Anterior cingulate cortex (tissue), 58 donors: ENCODE measurements around the gene ALDH6A1.
A peak's percentile ranks its signal among the peaks of the same experiment; 100 is the strongest.

Source experiments
- DNase-seq, 58 donors: peaks; one replicate each; lab custom pipeline; 2025; lab: John Stamatoyannopoulos, UW

ALDH6A1 gene

DNA sequence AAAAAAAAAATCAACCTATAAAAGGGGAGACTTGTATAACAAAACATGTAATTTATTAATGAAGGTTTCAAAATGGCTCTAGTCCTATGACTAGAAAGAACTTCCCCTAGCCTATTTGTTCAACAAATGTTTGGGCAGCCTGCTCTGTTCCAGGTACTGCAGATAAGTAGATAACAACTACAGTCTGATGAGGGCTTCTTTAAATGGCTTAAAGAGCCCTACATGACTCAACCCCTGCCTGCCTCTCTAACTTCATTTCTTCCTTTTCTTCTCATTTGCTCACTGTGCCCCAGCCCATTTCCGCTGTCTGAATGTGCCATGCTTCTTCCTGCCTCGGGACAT lies 21.5 kb downstream of the ALDH6A1 start:
- DNase-seq, result no peak

DNA sequence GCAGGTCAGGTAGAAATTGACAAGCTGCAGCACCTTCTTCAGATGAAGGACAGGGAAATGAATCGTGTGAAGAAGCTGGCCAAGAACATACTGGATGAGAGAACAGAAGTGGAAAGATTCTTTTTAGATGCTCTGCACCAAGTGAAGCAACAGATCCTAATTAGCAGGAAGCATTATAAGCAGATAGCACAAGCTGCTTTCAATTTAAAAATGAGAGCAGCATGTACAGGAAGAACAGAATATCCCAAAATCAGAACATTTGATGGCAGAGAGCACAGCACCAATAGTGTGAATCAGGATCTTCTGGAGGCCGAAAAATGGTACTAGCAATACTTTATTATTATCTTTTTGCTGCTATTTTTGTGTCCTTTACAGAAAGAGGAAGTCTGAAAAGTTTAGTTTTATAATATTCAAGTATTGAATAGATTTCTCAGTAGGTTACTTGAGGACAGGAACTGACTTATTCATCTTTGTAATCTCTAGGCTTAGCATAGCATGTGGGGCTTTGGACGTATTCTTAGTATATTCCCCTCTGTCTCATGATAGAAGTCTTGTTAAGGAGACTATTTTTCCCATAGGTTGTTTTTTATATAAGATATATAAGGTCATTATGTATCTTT lies 34.3 kb downstream of the ALDH6A1 start:
- DNase-seq, result peak in 3 of 58 donors; percentile 2 to 24 (median 18)

DNA sequence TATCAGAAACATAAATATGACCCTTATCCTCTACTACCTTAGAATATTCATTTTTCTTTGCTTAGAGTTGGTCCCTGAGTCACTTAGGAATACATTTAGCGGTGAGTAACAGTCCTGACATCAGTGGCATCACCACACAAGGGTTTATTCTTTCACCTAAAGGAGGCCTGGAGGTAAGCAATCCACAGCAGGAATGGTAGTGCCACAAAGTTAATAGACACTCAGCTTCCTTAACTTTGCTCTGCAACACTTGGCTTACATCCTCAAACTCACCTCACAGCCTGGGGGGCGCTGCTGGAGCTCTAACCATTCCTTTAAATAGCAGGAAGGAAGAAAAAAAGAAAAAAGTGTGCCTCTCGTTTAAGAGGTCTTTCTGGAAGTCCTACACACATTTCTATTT lies 36.0 kb downstream of the ALDH6A1 start:
- no peak for DNase-seq

DNA sequence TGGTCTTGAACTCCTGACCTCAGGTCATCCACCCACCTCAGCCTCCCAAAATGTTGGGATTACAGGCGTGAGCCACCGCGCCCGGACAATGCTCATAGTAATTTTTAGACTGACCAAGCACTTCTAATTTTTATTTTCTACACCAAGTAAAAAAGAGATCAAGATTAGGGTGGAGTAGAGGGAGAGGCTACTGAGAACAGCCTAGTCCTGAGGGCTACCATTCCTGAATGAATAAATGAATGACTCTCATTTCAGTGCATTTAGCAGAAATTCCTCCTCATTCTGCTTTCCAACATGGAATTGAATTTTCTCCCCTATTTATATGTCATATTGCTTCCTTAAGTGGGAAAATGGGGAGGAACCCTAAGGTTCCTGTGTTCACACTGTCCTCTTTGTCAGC lies 38.7 kb downstream of the ALDH6A1 start:
- DNase-seq, result no peak

DNA sequence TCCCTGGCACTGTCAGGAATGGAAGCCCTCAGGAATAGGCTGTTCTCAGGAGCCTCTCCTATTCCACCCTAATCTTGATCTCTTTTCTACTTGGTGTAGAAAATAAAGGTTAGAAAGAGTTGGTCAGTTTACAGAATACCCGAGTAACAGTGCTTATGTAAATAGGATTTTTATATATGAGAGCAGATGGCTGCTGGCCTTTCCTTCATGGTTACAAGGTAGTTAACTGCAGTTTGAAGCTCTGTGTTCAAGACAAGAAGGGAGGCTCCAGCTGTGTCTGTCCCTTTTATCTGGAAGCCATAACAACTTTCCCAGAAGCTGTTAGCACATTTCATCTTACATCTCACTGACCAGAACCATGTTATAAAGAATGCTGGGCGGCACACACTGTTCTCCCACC lies 42.0 kb downstream of the ALDH6A1 start:
- no peak for DNase-seq

DNA sequence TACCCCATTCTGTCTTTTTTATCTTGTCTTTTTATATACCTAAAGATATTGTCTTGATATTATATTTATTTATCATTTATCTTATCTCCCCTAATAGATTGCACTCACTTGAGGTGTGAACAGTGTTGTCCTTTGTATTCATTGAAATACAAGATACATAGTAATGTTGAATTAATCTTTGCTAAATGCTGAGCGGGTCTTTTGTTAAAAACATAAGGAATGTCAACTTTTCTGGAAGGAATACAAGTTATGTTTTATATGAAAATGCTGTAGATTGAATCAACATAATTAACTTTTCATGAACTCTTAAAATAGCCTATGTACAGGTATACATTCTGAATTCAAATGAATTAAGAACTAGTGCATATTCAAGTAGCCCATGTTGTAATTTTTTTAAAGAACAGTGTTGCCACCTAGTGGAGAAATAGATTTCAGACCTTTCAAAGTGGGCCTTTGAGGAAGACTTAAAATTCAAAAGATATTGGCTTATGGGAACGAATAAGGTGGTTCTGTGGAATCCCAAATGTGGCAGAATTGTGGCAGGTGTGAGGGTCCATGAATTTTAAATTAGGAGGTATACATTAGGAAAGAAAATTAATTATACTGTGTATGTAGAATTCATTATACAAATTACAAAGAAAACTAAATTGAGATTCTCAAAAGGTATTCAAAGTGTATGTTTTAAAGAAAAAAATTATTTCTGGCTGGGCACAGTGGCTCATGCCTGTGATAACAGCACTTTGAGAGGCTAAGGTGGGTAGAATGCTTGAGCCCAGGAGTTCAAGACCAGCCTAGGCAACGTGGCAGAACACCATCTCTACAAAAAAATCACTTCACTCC lies 46.0 kb downstream of the ALDH6A1 start:
- DNase-seq, result peak in 1 of 58 donors; percentile 21

DNA sequence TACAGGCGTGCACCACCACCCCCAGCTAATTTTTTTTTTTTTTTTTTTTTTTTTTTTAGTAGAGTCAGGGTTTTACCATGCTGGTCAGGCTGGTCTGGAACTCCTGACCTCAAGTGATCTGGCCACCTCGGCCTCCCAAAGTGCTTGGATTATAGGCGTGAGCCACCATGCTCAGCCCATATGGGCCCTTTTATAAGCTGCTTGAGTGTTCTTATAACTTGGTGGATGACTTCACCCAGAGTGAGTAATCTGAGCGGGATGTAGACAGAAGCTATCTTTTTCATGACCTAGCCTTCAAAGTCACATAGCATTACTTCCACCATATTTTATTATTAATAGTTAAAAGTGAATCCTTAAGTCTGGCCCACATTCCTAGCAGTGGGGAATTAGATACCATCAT lies 48.7 kb downstream of the ALDH6A1 start:
- DNase-seq, result no peak

DNA sequence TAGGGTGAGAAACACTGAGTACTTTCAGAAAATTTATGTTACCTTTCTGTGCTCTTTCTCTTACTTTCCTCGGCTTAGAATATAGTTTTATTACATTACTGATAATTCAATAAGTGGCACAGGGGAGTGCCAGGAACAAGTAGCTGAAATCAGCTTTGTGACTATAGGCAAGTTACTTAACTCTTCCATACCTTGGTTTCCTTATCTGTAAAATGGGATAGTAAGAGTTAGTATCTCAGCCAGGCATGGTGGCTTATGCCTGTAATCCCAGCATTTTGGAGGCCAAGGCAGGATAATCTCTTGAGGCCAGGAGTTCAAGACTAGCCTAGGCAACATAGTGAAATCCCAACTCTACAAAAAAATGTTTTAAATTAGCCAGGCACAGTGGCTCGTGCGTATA lies 49.7 kb downstream of the ALDH6A1 start:
- no peak for DNase-seq

DNA sequence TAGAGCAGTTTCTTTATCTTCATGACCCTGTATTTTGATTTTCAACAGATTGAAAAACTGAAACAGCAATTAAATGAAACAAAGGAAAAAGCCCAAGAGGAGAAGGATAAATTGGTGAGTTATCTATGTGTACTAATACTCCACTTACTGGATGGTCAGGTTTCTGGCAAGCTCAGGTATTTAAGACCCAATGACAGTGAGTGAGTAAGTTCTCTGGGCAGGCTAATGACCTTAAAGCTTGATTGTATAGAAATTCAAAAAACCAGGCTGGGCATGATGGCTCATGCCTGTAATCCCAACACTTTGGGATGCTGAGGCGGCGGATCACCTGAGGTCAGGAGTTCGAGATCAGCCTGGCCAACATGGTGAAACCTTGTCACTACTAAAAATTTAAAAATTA lies 55.1 kb downstream of the ALDH6A1 start:
- no peak for DNase-seq

DNA sequence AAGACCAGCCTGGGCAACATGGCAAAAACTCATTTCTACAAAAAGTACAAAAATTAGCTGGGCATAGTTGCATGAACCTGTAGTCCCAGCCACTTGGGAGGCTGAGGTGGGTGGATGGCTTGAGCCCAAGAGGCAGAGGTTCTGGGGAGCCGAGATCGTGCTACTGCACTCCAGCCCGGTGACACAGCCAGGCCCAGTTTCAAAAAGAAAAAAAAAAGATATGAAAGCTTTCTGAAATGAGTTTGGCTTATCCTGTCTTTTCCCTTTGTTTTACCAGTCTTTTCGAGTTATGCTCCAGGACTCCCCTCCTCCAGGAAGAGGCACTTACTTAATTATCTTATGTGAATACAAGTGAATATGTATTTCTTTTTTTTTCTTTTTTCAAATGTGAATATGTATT lies 61.9 kb downstream of the ALDH6A1 start:
- DNase-seq, result no peak

DNA sequence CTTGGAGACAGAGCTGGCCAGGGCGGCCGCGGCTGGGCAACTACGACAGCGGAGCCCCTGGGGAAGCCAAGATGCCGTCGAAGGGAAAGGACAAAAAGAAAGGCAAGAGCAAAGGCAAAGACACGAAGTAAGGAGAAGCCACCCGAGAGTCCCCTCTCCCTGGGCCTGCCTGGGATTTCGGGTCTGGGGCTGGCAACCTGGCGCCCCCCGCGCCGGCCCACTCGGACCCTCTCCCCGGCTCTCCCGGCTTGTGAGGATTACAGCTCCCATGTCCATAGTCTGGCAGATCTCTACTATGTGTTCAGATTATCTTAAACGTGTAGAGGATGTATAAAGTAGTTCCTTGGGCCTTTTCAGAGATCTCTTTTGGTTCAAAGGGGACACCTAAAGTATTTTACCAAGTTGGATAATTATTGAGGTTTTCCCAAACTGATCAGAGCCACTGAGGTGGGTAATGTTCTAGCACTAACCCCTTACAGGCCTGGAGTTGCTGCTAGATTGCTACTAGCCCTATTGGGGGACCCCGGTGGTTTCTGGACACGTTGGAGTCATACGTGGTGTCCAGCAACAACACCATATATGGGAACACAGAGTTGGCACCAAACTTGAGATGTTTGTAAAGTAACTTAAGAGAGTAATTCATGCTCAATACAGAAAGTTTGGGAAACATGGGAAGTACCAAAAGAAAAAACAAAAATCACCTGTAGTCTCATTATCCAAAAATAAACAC lies 64.7 kb downstream of the ALDH6A1 start:
- peak in 1 of 58 donors; percentile 23 for DNase-seq

DNA sequence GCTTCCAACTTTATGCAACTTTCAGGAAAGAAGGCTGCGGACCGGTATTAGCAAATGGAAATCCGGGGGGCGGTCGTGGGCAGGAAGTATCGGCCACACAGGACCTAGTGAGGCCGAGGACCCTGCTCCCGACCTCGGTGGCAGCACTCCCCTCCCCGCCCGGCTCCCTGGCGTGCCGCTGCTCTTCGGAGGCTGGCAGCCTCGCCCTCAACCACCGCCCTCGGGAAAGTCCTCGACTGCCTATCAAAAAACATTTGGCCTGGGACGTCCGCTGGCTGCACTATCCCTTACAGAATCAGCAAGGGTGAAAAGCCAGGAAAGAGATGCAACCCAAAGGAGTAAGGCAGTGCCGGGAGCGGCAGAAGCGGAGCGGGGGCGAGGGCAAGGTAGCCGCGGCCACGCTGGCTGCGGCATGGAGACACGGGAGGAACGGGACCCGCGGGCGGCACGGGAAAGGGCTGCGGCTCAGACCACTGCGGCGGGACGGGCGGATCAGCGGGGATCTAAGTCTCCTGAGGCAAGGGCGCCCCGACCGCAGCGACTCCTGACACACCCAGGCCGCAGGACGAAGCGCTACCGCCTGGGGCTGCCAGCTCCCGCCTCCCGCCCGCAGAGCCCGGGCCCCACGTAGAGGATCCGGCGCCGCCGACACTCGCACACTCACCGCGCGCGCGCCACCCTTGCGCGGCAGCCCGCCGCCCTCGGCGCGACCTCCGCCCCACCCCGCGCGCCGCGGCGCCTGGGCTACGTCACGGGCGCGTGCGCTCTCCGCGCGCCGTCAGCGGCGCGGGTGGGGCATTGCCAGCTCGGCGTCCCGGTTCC lies 65.5 kb downstream of the ALDH6A1 start, which contains the start of the genes BBOF1 and ENTPD5:
TSS of gene BBOF1 (plus strand) at position 764 of the 822 bp plus-strand sequence. CDS start 130 bp downstream, outside the sequence.
TSS of gene ENTPD5 (minus strand) at position 703 of the 822 bp plus-strand sequence. CDS start 31,186 bp downstream, outside the sequence.
- peak in 57 of 58 donors; percentile 20 to 90 (median 81) for DNase-seq

DNA sequence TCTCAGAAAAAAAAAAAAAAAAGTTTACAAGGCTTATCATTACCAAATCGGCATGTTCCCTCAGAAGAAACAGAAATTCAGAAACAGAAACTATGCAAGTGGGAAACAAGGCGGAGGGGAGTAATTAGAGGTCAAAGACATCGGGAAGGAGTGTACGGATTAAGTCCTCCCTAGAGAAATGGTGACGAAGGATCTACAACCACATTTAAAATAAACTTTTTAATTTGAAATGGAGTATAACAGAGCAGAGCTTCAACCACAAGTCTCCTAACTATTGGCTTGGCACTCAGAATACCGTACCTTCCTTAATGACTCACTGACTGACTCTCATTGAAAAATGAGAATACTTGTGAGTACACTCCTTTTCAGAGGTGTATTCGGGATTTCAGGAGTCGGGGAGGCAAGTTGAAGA lies 66.1 kb downstream of the ALDH6A1 start:
- DNase-seq, result peak in 1 of 58 donors; percentile 33

DNA sequence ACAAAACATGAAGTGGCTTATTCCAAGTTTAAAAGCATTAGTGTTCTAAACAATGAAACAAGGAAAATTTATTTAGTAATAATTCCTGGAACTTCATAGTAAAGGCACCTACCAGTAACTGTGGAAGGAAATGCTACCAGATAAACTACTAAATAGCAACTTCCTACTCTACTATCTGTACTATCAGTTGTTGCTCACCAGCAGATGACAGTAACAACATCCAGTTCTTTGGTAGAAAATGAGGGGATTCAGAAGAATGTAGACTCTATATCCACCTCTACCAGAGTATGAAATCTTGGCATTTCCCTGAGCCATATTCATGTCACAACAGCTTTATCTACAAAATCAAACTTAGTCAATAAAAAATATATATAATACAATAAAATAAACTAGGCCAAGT lies 68.3 kb downstream of the ALDH6A1 start:
- DNase-seq, result no peak

DNA sequence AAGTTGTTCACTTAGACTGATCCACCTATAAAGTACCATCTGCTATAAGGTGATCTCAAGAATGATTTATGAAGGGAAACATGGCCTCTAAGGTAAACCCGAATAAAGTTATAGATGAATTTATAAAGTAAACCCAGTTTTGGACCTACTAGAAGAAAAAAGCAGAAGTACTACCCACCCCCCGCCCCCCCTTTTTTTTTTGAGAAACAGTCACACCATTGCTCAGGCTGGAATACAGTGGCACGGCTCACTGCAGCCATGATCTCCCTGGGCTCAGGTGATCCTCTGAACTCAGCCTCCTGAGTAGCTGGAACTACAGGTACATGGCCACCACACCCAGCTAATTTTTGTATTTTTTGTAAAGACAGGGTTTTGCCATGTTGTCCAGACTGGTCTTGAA lies 69.1 kb downstream of the ALDH6A1 start:
- no peak for DNase-seq

DNA sequence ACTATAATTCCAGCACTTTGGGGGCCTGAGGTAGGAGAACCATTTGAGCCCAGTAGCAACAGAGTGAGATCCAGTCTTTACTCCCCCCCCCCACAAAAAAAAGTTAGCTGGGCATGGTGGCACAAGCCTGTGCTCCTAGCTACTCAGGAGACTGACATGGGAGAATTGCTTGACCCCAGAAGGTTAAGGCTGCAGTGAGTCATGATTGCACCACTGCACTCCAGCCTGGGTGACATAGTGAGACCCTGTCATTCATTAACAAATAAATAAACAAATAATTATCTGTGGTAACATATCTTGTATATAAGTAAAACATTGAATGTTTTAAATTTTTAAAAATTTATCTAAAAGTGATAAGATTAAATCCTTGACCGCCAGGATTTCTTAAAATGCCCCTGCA lies 70.0 kb downstream of the ALDH6A1 start:
- no peak for DNase-seq

DNA sequence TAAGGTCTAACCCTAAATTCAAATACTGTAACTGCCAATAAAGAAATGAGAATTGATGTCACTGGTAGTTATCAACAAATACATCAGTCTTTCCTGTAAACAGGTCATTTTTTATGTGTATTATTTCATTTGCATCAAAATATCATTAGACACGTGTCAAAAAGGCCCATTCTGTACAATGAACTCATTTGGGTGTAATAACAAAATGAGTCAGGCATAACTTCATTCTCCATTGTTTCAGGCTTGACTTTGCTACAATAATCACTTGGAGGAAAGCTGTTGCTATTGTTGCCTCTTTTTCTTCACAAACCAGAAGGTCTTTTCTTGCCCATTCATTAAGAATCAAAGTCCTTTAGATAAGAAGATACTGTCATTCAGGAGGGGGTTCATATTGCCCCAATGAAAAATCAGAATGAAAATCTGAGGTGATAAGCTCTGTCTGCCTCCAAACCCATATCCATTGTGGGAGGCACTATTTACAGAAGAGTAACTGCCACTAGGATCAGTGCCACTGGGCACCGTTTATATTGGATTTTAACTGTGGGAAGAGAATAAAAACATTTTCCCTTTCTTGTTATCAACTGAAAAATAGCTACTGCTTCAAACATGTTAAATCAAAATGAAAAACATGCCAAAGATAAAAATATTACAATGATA lies 75.3 kb downstream of the ALDH6A1 start:
- DNase-seq, result no peak
